ENCODE measurements around the gene RPS10. TPM values are rescaled to one million over a fixed set of nuclear protein-coding genes. Genes with fewer than 3 reads are reported as not detected.

RPS10 gene
- total and polyA plus RNA-seq, 12 donors, result 551 to 2,567 (median 630) TPM

DNA sequence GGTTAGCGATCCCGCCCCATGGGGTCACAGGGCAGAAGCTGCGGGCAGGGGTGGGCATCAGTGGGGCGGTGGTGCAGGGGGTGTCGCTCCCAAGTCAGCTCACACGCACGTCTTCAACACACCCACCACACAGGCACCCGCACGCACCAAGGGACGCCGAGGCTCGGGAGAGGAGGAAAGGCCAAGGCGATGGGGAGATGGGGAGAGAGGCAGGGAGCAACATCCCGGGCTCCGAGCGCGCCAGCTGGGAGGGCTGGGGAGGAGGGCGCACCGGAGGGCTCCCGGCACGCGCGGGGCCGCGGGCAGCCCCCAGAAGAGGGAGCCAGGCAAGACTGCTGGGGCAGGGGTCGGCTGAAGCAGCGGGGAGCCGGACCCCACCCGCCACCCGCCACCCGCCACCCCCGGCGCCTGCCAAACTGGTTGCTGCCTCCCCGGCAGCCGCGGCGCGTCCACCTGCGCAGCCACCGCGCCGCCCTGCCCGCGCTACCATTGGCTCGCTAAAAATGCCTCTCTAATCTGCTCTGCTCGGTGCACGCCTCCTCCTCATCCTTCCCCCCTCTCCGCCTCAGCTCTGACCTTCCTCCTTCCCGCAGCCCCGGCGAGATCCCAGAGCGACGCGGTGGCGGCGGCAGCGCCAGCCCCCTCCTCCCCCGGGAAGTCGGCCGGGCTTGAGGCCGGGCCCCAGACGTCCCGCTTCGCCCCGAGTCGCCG lies 39.8 kb upstream of the RPS10 start, which contains the start of gene PACSIN1:
TSS of gene PACSIN1 (plus strand) at position 546 of the 711 bp plus-strand sequence. CDS start 60,230 bp downstream, outside the sequence.
- ATAC-seq, result peak; percentile 31 to 78 (median 46)
- peaks cover 0 to 36% (median 26%) of the 10 kb centered on the region in 7 donors for H3K27me3 ChIP-seq
- H3K27ac ChIP-seq, result no peak within 1 kb of the TSS
- TF ChIP-seq, protein P1, sequence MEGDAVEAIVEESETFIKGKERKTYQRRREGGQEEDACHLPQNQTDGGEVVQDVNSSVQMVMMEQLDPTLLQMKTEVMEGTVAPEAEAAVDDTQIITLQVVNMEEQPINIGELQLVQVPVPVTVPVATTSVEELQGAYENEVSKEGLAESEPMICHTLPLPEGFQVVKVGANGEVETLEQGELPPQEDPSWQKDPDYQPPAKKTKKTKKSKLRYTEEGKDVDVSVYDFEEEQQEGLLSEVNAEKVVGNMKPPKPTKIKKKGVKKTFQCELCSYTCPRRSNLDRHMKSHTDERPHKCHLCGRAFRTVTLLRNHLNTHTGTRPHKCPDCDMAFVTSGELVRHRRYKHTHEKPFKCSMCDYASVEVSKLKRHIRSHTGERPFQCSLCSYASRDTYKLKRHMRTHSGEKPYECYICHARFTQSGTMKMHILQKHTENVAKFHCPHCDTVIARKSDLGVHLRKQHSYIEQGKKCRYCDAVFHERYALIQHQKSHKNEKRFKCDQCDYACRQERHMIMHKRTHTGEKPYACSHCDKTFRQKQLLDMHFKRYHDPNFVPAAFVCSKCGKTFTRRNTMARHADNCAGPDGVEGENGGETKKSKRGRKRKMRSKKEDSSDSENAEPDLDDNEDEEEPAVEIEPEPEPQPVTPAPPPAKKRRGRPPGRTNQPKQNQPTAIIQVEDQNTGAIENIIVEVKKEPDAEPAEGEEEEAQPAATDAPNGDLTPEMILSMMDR (IDR thresholded peaks at IDR 0.05), result no peak
- intact Hi-C loops (cut with DNase I), result loop anchor here in 3 of 10 donors (10.0 kb wide), 2 partner anchors 139 to 239 kb away; no protein-coding TSS in a partner anchor
- H3K4me3 ChIP-seq, result peak within 1 kb of the TSS; percentile 18 to 56 (median 48)
- peak in 1 of 2 donors; percentile 20 for DNase-seq
- peaks cover 0 to 14% (median 6%) of the 10 kb centered on the region in 9 donors for H3K4me1 ChIP-seq
- 2% methylated on average over 50 to 67 of the region's 67 CpGs for WGBS, 2 donors
- H3K36me3 ChIP-seq, result no peaks in the 10 kb centered on the region
- H3K9me3 ChIP-seq, result no peaks in the 10 kb centered on the region

DNA sequence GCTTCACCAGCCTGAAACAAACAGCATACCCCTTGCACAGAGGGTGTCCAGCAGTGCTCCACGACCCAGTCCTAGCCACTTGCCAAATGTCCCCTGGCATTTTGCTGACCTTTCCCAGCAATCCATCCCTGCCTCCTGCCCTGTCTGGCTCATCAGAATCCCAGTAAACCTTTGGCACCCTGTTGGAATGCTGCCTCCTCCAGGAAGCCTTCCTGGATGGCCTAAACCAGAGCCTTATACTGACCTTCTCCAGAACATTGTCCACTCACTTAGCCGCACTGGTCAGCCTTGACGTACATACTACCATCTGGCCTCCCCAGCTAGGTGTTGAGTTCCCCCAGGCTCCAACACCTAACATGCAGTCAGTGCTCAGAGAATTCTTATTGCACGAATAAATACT lies 38.0 kb upstream of the RPS10 start:
- H3K9me3 ChIP-seq, result no peaks in the 10 kb centered on the region
- no peak for DNase-seq
- 66 to 78% methylated on average over 4 of the region's 4 CpGs for WGBS, 2 donors
- intact Hi-C loops (cut with DNase I), result loop anchor here in 5 of 10 donors (5.0 to 10.0 kb wide), 4 partner anchors 138 to 241 kb away; no protein-coding TSS in a partner anchor
- TF ChIP-seq, protein P1 (IDR thresholded peaks at IDR 0.05), result no peak
- ATAC-seq, result no peak
- H3K36me3 ChIP-seq, result no peaks in the 10 kb centered on the region
- H3K4me1 ChIP-seq, result peaks cover 0 to 14% (median 6%) of the 10 kb centered on the region in 9 donors
- no peak overlapping the region for H3K27ac ChIP-seq
- no peak overlapping the region for H3K4me3 ChIP-seq
- H3K27me3 ChIP-seq, result peaks cover 0 to 36% (median 26%) of the 10 kb centered on the region in 7 donors

DNA sequence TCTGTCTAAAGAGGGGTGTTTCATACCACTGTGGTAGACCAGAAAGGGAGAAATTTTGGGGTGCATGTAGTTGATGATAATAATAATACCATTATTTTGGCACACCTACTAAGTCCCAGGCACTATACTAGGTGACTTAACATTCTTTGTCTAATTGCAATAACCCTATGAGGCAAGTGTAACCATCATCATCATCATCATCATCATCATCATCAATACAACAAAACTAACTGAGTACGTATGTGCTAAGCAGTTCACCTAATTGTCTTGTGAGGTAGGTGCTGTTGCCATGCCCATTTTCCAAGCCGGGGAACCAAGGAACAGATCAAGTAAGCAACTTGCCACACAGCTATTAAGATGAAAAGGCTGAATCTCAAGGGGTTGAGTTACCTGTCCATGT lies 37.4 kb upstream of the RPS10 start:
- ATAC-seq, result no peak

DNA sequence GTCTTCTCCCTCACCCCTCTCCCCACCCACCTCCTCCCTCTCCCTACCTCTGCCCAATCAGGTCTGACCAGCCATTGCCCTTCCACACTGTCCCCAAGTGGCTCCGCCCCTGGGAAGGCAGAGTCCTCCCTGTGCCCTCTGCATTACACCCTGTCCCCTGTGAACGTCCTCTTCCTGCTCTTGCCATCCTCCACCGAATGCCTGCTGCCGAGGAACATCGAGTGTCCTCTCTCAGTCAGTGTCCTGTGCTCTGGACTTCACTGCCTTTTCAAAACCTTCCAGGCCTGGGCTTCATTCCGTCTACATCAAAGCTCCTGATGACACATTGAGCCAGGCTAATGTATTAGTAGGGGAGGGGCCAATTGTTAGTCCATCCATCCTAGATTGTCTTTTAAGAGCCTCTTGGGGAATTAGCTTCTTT lies 36.7 kb upstream of the RPS10 start:
- no peaks in the 10 kb centered on the region for H3K36me3 ChIP-seq
- H3K4me1 ChIP-seq, result peaks cover 0 to 14% (median 6%) of the 10 kb centered on the region in 9 donors
- ATAC-seq, result peak; percentile 83 to 94 (median 88)
- peak; percentile 60 for DNase-seq
- peak overlapping the region in 7 of 10 donors; percentile 9 to 51 (median 30) for H3K27ac ChIP-seq
- intact Hi-C loops (cut with DNase I), result loop anchor here in 5 of 10 donors (5.0 to 10.0 kb wide), 4 partner anchors 140 to 242 kb away; no protein-coding TSS in a partner anchor
- TF ChIP-seq, protein P1 (IDR thresholded peaks at IDR 0.05), result no peak
- H3K9me3 ChIP-seq, result no peaks in the 10 kb centered on the region
- peaks cover 0 to 36% (median 26%) of the 10 kb centered on the region in 7 donors for H3K27me3 ChIP-seq
- H3K4me3 ChIP-seq, result no peak overlapping the region
- 11 to 15% methylated on average over 6 of the region's 6 CpGs for WGBS, 2 donors

More for the DNA sequence above, 37.4 kb upstream of the RPS10 start:
- no peaks in the 10 kb centered on the region for H3K9me3 ChIP-seq
- TF ChIP-seq, protein P1 (IDR thresholded peaks at IDR 0.05), result no peak
- H3K27me3 ChIP-seq, result peaks cover 0 to 36% (median 26%) of the 10 kb centered on the region in 7 donors
- DNase-seq, result no peak
- H3K27ac ChIP-seq, result no peak overlapping the region
- intact Hi-C loops (cut with DNase I), result loop anchor here in 5 of 10 donors (5.0 to 10.0 kb wide), 4 partner anchors 139 to 242 kb away; no protein-coding TSS in a partner anchor
- no peak overlapping the region for H3K4me3 ChIP-seq
- peaks cover 0 to 14% (median 6%) of the 10 kb centered on the region in 9 donors for H3K4me1 ChIP-seq
- no peaks in the 10 kb centered on the region for H3K36me3 ChIP-seq
- 86% methylated on average over 2 of the region's 2 CpGs for WGBS, 2 donors
